ENCODE data around the gene CALML3.

GRCh38 chr10:5511885-5512280, 12.9 kb upstream of the CALML3 start:
- TF ChIP-seq CTCF (IDR thresholded peaks at IDR 0.05) (no peak), EZH2 (IDR thresholded peaks at IDR 0.05) (no peak), EZH2phosphoT487 (IDR thresholded peaks at IDR 0.05) (no peak)
